Gastrocnemius medialis (tissue), 4 donors: ENCODE measurements around the gene PPP1R17.

ENCODE experiments used
- CTCF ChIP-seq, 5 experiments: fragments of 450-650 bp in 3 of 5; fragments of 200-600 bp in 2 of 5; sonication (generic) in 2 of 5; IDR thresholded peaks in 4 of 5; conservative IDR thresholded peaks in 1 of 5; 1 replicate in 4 of 5; 2 replicates in 1 of 5; pipeline ENCODE4 v1.5.1; 2016 to 2019; ENCODE audit warnings: antibody characterized with exemption in 5 of 5, mild to moderate bottlenecking in 3 of 5, moderate library complexity in 3 of 5
- POLR2A ChIP-seq, 2 donors: fragments of 450-650 bp; IDR thresholded peaks; one replicate each; pipeline ENCODE4 v1.6.1; 2017; ENCODE audit warnings: antibody characterized with exemption in 2 of 2, mild to moderate bottlenecking in 2 of 2, moderate library complexity in 2 of 2

- TF ChIP-seq CTCF (IDR thresholded peaks at IDR 0.05 in 4 of 5, conservative IDR thresholded peaks at IDR 0.05 in 1 of 5) (no peak), POLR2A (IDR thresholded peaks at IDR 0.05) (no peak)
These were observed 3.4 kb upstream of the PPP1R17 start for GRCh38 chr7:31683445-31684225.
